GM12878 (cell line): Measurements from ENCODE around the gene SLC44A3.

Experiments used
- CBX5 ChIP-seq: sonication (generic); IDR thresholded peaks from 2 replicates; pipeline ENCODE4 v1.6.1; 2016; ENCODE audit warnings: low read depth, moderate library complexity, mild to moderate bottlenecking, inconsistent platforms
- TF ChIP-seq, protein P1 (sequence below): fragments of 450-650 bp; IDR thresholded peaks from 2 replicates; pipeline ENCODE4 v1.6.1; 2017; ENCODE audit warnings: mild to moderate bottlenecking, low read depth, inconsistent platforms; ENCODE audit not compliant: poor library complexity, severe bottlenecking

DNA sequence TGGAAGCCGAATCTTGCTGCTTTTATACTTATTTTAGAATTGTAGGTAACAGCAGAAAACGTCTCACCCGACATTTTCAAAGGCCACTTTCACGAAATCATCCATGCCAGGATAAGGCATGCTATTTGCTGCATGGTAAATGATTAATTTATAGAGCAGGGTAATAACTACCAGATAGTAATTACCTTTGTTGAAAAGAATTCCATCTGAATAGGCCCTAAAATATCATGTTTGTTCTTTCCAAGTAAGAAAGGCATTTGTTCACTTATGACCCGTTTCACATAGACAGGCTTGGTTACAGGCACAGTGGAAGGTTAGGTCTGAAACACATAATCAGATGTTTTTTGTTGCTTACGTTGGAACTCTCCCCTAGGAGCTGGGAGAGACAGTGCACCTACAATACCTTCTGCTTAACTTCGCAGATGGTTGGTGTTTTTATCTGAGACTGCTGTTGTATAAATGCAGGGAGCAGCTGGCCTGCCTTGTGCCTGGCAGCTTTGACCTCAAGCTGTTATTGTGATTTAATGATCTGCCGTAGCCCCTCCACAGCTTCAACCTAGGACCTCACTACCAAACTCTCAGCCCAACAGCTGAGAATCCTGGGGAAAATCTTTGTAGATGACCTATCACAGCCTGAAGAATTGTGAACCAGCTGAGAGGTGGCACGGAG lies 1.6 kb downstream of the SLC44A3 start:
- TF ChIP-seq, protein P1, sequence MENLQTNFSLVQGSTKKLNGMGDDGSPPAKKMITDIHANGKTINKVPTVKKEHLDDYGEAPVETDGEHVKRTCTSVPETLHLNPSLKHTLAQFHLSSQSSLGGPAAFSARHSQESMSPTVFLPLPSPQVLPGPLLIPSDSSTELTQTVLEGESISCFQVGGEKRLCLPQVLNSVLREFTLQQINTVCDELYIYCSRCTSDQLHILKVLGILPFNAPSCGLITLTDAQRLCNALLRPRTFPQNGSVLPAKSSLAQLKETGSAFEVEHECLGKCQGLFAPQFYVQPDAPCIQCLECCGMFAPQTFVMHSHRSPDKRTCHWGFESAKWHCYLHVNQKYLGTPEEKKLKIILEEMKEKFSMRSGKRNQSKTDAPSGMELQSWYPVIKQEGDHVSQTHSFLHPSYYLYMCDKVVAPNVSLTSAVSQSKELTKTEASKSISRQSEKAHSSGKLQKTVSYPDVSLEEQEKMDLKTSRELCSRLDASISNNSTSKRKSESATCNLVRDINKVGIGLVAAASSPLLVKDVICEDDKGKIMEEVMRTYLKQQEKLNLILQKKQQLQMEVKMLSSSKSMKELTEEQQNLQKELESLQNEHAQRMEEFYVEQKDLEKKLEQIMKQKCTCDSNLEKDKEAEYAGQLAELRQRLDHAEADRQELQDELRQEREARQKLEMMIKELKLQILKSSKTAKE, result no peak
- TF ChIP-seq CBX5, result no peak
